Neural progenitor cell (in vitro differentiated cells): ENCODE data around the gene BIRC7.

Experiments used
- EZH2 ChIP-seq: fragments of 200-600 bp; sonication (generic); IDR thresholded peaks from 2 replicates; pipeline ENCODE4 v1.6.1; 2017; ENCODE audit warnings: antibody characterized with exemption, mild to moderate bottlenecking, moderate library complexity
- EZH2phosphoT487 ChIP-seq: fragments of 200-600 bp; sonication (generic); IDR thresholded peaks from 2 replicates; pipeline ENCODE4 v1.6.1; 2017; ENCODE audit warnings: antibody characterized with exemption
- TF ChIP-seq, protein P1 (sequence below): fragments of 200-600 bp; sonication (generic); IDR thresholded peaks from 2 replicates; pipeline ENCODE4 v1.5.1; 2017; ENCODE audit warnings: antibody characterized with exemption, mild to moderate bottlenecking

- TF ChIP-seq, protein P1, sequence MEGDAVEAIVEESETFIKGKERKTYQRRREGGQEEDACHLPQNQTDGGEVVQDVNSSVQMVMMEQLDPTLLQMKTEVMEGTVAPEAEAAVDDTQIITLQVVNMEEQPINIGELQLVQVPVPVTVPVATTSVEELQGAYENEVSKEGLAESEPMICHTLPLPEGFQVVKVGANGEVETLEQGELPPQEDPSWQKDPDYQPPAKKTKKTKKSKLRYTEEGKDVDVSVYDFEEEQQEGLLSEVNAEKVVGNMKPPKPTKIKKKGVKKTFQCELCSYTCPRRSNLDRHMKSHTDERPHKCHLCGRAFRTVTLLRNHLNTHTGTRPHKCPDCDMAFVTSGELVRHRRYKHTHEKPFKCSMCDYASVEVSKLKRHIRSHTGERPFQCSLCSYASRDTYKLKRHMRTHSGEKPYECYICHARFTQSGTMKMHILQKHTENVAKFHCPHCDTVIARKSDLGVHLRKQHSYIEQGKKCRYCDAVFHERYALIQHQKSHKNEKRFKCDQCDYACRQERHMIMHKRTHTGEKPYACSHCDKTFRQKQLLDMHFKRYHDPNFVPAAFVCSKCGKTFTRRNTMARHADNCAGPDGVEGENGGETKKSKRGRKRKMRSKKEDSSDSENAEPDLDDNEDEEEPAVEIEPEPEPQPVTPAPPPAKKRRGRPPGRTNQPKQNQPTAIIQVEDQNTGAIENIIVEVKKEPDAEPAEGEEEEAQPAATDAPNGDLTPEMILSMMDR: no peak
- no peak for TF ChIP-seq EZH2phosphoT487
- TF ChIP-seq EZH2: no peak
Observed at GRCh38 chr20:63286781-63287696, 51.3 kb downstream of the BIRC7 start.
